Prostate gland (tissue), 2 donors: ENCODE measurements around the gene INSIG1.

ENCODE experiments used
- CTCF ChIP-seq, 4 experiments: fragments of 200-600 bp in 2 of 4; fragments of 450-650 bp in 2 of 4; sonication (generic) in 2 of 4; IDR thresholded peaks; 1 replicate in 3 of 4; 2 replicates in 1 of 4; pipeline ENCODE4 v1.5.1; 2016 to 2019; ENCODE audit warnings: antibody characterized with exemption in 4 of 4, mild to moderate bottlenecking in 2 of 4, moderate library complexity in 2 of 4
- POLR2A ChIP-seq: fragments of 450-650 bp; IDR thresholded peaks from one replicate; pipeline ENCODE4 v1.6.1; 2016; ENCODE audit warnings: antibody characterized with exemption, mild to moderate bottlenecking
- POLR2AphosphoS5 ChIP-seq: sonication (generic); formaldehyde crosslinking; IDR thresholded peaks from one replicate; pipeline ENCODE4 v1.6.1; 2017; ENCODE audit warnings: antibody characterized with exemption

GRCh38 chr7:155291045-155291530 is 6.6 kb upstream of the INSIG1 start:
- TF ChIP-seq CTCF (IDR thresholded peaks at IDR 0.05) (no peak), POLR2A (no peak), POLR2AphosphoS5 (no peak)
